Measurements from ENCODE around the gene CDKL4.
"Not testable (repeated sequence)": the region's sequence is repeated elsewhere in the genome, so short reads cannot be mapped to it uniquely, and the experiment has no call there.

CDKL4 gene

GRCh38 chr2:39243469-39244123, at the start of gene CDKL4:
TSS of gene CDKL4 (minus strand) at chr2:39243970.
- no peak for FAIRE-seq

DNA sequence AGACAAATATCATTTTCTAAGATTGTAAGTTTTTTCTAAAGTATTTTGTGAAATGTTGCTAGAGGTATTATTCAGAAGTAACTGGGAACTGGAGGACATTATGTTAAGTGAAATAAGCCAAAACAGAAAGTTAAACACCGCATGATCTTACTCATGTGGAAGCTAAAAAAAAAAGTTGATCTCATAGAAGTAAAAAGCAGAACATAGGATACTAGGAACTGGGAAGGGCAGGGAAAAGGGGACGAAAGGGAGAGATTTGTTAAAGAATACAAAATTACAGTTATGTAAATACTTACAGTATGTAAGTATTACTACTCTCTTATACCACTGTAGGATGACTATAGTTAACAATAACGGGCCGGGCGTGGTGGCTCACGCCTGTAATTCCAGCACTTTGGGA, 46.7 kb upstream of the CDKL4 start:
- FAIRE-seq: peak; percentile 60

DNA sequence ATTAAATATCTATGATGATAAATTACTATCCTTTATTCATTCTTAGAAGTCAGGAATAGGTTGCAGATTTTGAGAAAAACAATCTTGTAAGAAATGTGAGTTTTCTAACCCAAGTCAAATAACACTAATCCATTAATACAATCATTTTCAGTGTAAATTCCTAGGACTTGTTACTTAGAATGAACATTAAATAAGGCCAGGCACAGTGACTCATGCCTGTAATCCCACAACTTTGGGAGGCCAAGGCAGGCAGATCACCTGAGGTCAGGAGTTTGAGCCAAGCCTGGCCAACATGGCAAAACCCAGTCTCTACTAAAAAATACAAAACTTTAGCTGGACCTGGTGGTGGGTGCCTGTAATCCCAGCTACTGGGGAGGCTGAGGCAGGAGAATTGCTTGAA, 45.8 kb upstream of the CDKL4 start:
- no peak for FAIRE-seq

GRCh38 chr2:39283561-39283960, 39.8 kb upstream of the CDKL4 start:
- peak; percentile 33 for FAIRE-seq

DNA sequence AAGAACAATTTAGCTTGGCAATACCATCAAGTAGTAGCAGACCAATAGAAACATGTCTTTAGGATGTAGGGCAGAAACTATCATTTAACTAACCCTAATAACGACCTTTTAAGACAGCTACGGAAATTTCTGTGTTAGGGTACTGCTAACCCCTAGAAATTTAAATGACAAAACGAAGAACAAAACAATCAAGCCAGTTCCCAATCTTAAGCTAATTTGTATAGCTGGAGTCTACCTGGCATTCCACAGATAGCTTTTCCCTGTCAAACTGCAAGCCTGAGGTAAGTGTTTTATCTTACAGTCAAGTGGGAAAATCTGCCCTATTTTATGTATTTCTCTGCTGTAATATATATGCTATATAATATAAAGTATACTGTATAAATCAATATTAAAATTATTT, 37.6 kb upstream of the CDKL4 start:
- peak; percentile 65 for FAIRE-seq

DNA sequence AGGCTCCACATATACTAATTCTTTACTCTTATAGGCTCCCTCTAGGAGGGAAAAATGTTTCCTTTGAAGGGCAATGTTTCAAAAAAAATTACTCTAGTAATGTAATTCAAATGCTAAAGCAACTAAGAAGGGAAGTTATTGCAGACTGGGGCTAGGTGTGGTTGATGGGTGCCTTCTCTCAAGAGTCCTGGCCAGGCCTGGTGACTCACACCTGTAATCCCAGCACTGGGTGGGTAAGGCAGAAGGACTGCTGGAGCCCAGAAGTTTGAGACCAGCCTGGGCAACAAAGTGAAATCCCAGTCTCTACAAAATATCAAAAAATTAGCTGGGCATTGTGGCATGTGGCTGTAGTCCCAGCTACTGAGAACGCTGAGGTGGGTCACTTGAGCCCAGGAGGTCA, 31.2 kb upstream of the CDKL4 start:
- FAIRE-seq: no peak

GRCh38 chr2:39269941-39270340, 26.2 kb upstream of the CDKL4 start:
- peak; percentile 37 for FAIRE-seq

- FAIRE-seq: no peak
Observed at GRCh38 chr2:39266916-39267434, 23.2 kb upstream of the CDKL4 start.

GRCh38 chr2:39266139-39266805, 22.5 kb upstream of the CDKL4 start:
- FAIRE-seq: no peak

- FAIRE-seq: no peak
Observed at GRCh38 chr2:39265315-39265714, 21.5 kb upstream of the CDKL4 start.

- no peak for FAIRE-seq
Observed at GRCh38 chr2:39264733-39265132, 21.0 kb upstream of the CDKL4 start.

DNA sequence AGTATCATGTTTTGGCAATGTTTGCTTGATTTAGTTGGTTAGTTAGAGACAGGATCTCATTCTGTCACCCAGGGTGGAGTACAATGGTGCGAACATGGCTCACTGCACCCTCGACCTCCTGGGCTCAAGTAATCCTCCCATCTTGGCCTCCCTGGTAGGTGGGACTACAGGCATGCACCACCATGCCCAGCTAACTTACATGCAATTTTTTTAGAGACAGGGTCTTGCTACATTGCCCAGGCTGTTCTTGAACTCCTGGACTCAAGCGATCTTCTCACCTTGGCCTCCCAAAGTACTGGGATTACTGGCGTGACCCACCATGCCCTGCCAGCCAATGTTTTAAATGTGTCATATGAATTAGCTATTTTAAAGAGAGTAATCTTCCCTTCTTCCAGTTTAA, 16.3 kb upstream of the CDKL4 start:
- no peak for FAIRE-seq

GRCh38 chr2:39256040-39256439, 12.3 kb upstream of the CDKL4 start:
- FAIRE-seq: peak; percentile 47

DNA sequence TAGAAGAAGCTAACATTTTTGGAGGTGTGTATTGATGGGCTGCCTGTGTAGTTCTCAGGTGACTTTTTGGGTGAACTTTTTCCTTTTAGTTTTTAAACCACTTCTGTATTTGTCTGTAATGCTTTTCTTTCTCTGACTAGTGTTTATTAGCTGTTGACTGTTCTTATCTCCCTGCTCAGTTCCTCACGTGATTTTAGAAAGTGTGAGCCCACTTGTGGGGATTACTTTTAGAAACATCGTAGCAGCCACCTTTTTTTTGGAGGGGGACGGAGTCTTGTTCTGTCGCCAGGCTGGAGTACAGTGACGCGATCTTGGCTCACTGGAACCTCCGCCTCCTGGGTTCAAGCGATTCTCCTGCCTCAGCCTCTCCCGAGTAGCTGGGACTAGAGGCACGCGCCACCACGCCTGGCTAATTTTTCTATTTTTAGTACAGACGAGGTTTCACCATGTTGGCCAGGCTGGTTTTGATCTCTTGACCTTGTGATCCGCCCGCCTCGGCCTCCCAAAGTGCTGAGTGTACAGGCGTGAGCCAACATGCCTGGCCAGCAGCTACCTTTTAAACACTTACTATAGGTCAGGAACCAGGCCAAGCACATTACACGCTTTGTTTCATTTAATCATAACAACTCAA, 9.2 kb upstream of the CDKL4 start:
- FAIRE-seq: no peak

GRCh38 chr2:39247512-39248043, 3.8 kb upstream of the CDKL4 start:
- FAIRE-seq: no peak

GRCh38 chr2:39246382-39246980, 2.7 kb upstream of the CDKL4 start:
- FAIRE-seq: no peak

DNA sequence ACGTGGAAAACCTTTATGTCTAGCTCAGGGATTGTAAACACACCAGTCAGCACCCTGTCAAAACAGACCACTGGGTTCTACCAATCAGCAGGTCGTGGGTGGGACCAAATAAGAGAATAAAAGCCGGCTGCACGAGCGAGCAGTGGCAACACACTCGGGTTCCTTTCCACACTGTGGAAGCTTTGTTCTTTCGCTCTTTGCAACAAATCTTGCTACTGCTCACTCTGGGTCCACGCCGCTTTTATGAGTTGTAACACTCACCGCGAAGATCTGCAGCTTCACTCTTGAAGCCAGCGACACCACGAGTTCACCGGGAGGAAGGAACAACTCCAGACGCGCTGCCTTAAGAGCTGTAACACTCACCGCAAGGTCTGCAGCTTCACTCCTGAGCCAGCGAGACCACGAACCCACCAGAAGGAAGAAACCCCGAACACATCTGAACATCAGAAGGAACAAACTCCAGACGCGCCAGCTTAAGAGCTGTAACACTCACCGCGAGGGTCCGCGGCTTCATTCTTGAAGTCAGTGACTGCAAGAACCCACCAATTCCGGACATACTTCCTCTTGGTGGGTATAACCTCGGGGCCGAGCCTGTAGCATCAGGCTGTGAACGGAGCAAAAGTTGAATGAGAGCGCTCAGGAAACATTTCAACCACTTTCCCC, 1.3 kb upstream of the CDKL4 start:
- FAIRE-seq: not testable (repeated sequence)

- not testable (repeated sequence) for FAIRE-seq
Observed at GRCh38 chr2:39244241-39244862, 582 bp upstream of the CDKL4 start.

- FAIRE-seq: no peak
Observed at GRCh38 chr2:39241588-39241987, 2.2 kb downstream of the CDKL4 start.

DNA sequence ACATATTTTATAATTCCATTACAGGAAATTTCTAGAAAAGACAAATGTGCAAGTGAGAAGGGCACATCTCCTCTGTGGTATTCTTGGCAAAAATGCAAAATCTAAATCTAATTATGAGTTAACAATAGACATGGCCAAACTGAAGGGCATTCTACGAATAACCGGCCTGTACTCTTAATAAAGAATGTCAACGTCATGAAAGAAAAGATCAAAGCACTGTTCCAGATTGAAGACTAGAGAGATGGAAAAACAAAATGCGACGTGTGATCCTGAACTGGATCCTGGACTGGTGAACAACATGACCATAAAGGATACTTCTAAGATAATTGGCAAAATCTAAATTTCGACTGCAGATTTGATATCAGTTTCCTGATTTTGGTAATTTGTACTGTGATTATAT, 3.0 kb downstream of the CDKL4 start:
- no peak for FAIRE-seq

- no peak for FAIRE-seq
Observed at GRCh38 chr2:39234754-39235153, 9.0 kb downstream of the CDKL4 start.

- FAIRE-seq: peak; percentile 64
Observed at GRCh38 chr2:39232141-39232540, 11.6 kb downstream of the CDKL4 start.
